Measurements from ENCODE around the gene TOR2A. TPM values are rescaled to one million over a fixed set of nuclear protein-coding genes. Genes with fewer than 3 reads are reported as not detected.

The TOR2A gene
- total and polyA plus RNA-seq, 9 of the 15 experiments (the other 6 are each of a cell fraction or from before 2014, with no cell fraction given) = 0.80 to 25.9 (median 11.1) TPM

DNA sequence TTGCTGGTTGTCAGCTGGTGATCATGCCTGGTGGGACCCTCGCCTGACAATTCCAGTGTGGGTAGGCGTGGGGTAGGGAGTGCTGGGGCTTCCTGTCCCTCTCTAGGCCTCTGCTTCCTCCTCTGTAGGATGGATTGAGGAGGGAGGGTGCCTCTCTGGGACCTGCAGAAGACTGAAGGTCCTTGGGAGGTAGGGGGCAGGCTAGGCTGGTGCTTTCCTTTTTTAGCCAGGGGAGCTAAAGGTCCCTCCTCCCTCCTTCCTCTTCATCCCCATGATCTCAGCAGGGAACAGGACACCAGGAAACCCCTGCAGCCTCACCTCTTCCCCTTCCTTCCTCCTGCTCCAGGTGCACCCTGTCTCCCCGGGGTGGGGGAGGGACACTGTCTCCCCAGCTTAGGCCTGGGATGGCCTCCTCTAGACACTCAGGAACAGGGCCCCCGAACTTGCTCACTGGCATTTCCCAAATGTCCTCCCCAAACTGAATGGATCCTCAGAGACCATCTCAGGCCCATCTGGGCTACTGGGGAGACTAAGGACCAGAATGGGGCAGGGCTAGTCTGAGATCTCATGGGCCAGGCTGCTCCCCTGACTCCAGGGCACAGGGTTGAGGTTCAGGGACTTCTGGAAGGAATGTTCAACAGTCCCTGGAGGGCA lies 35.0 kb upstream of the TOR2A start:
- no peaks in the 10 kb centered on the region for H3K9me3 ChIP-seq (replicated peaks; ENCODE audit: control insufficient read depth, insufficient read depth, low read depth, low read length)
- H3K79me2 ChIP-seq (ENCODE audit: control insufficient read depth, insufficient read depth, low read length) = no peaks in the 10 kb centered on the region
- ATAC-seq = no peak
- ChIA-PET CTCF (ENCODE audit: low intra/inter-chr PET ratio) (interaction anchor here (1.3 kb wide), 1 partner anchor 15 kb away, joined by 3 read pairs; no protein-coding TSS in a partner anchor), POLR2A (interaction anchor here (1.4 kb wide), 1 partner anchor 13 kb away, joined by 4 read pairs; no protein-coding TSS in a partner anchor)
- no peaks in the 10 kb centered on the region for H3K27me3 ChIP-seq (ENCODE audit: control insufficient read depth in 2 of 2, insufficient read depth in 2 of 2, low read length in 2 of 2)
- peak overlapping the region; percentile 76 for H2AFZ ChIP-seq (ENCODE audit: low read depth, low read length)
- BruUV-seq (replicated peaks) = no TSS peak
- no peak overlapping the region for H3K27ac ChIP-seq (ENCODE audit: extremely low read depth, low read depth, low read length)
- peaks cover 17 to 28% of the 10 kb centered on the region in 2 experiments for H3K4me1 ChIP-seq (replicated peaks in 1 of 2; ENCODE audit: control insufficient read depth in 2 of 2, insufficient read depth in 2 of 2, low read length in 2 of 2)
- no peak for FAIRE-seq
- in situ Hi-C loops (cut with MboI) (loop anchor here (25.0 kb wide), 1 partner anchor 592 kb away; the partner anchor contains the start of gene URM1), intact Hi-C loops (cut with micrococcal nuclease) (no loop called here)
- no peaks in the 10 kb centered on the region for H3K36me3 ChIP-seq (ENCODE audit: control insufficient read depth, insufficient read depth, low read length)
- H3K9me1 ChIP-seq (ENCODE audit: control insufficient read depth, insufficient read depth, low read length) = no peaks in the 10 kb centered on the region
- WGBS (ENCODE audit: insufficient coverage, low coverage, missing lambda C conversion rate) = 80% methylated on average over 4 of the region's 4 CpGs
- H3K4me3 ChIP-seq = no peak overlapping the region
- H4K20me1 ChIP-seq (replicated peaks; ENCODE audit: control insufficient read depth, insufficient read depth, low read length) = no peaks in the 10 kb centered on the region
- peak in 1 of 4 experiments; percentile 31 for DNase-seq (ENCODE audit: extremely low read depth in 1 of 4, low spot score in 3 of 4)
- peak overlapping the region in 1 of 2 experiments; percentile 86; a peak in 1 of 4 replicates for H3K9ac ChIP-seq (ENCODE audit: insufficient read depth in 1 of 2, low read depth in 2 of 2, low read length in 2 of 2)
- H3K4me2 ChIP-seq (ENCODE audit: insufficient read depth, low read length) = peak overlapping the region; percentile 79; the same call in 1 of the 2 replicates
- TF ChIP-seq CTBP1 (IDR thresholded peaks at IDR 0.05; ENCODE audit: borderline replicate concordance) (peak; percentile 23; the same call in 1 of the 2 replicates), NONO (IDR thresholded peaks at IDR 0.05; ENCODE audit: low read depth in 2 of 2, low read length in 1 of 2) (no peak), BCL6 (CRISPR knock-in tag; IDR thresholded peaks at IDR 0.05) (no peak), FOSL1 (tag; conservative IDR thresholded peaks at IDR 0.05) (no peak), ZNF263 (CRISPR knock-in tag; IDR thresholded peaks at IDR 0.05; ENCODE audit: borderline replicate concordance) (peak; percentile 95), HDGF (IDR thresholded peaks at IDR 0.05) (no peak), IRF2 (CRISPR knock-in tag; IDR thresholded peaks at IDR 0.05) (no peak), BRF1 (IDR thresholded peaks at IDR 0.05; ENCODE audit: borderline replicate concordance, extremely low read depth, insufficient read length) (no peak)
- TF ChIP-seq, protein P1, sequence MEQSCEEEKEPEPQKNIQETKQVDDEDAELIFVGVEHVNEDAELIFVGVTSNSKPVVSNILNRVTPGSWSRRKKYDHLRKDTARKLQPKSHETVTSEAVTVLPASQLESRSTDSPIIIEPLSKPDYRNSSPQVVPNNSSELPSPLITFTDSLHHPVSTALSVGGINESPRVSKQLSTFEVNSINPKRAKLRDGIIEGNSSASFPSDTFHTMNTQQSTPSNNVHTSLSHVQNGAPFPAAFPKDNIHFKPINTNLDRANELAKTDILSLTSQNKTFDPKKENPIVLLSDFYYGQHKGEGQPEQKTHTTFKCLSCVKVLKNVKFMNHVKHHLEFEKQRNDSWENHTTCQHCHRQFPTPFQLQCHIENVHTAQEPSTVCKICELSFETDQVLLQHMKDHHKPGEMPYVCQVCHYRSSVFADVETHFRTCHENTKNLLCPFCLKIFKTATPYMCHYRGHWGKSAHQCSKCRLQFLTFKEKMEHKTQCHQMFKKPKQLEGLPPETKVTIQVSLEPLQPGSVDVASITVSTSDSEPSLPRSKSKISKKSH (CRISPR knock-in tag; IDR thresholded peaks at IDR 0.05) = no peak
- TF ChIP-seq, protein P2, sequence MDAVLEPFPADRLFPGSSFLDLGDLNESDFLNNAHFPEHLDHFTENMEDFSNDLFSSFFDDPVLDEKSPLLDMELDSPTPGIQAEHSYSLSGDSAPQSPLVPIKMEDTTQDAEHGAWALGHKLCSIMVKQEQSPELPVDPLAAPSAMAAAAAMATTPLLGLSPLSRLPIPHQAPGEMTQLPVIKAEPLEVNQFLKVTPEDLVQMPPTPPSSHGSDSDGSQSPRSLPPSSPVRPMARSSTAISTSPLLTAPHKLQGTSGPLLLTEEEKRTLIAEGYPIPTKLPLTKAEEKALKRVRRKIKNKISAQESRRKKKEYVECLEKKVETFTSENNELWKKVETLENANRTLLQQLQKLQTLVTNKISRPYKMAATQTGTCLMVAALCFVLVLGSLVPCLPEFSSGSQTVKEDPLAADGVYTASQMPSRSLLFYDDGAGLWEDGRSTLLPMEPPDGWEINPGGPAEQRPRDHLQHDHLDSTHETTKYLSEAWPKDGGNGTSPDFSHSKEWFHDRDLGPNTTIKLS (IDR thresholded peaks at IDR 0.05; ENCODE audit: borderline replicate concordance, low read depth) = no peak
- TF ChIP-seq, protein P3, sequence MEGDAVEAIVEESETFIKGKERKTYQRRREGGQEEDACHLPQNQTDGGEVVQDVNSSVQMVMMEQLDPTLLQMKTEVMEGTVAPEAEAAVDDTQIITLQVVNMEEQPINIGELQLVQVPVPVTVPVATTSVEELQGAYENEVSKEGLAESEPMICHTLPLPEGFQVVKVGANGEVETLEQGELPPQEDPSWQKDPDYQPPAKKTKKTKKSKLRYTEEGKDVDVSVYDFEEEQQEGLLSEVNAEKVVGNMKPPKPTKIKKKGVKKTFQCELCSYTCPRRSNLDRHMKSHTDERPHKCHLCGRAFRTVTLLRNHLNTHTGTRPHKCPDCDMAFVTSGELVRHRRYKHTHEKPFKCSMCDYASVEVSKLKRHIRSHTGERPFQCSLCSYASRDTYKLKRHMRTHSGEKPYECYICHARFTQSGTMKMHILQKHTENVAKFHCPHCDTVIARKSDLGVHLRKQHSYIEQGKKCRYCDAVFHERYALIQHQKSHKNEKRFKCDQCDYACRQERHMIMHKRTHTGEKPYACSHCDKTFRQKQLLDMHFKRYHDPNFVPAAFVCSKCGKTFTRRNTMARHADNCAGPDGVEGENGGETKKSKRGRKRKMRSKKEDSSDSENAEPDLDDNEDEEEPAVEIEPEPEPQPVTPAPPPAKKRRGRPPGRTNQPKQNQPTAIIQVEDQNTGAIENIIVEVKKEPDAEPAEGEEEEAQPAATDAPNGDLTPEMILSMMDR (IDR thresholded peaks at IDR 0.05 in 2 of 3, conservative IDR thresholded peaks at IDR 0.05 in 1 of 3; ENCODE audit: insufficient read depth in 2 of 3, low read depth in 1 of 3, low read length in 3 of 3) = peak; percentile 10 to 17 (median 15); a peak in 2 of 6 replicates
